DND-41 (cell line): Measurements from ENCODE around the gene CACNA2D3.

Source experiments
- ATAC-seq: fragments of 200-7000 bp; cut with Tn5 transposase; 3 replicates; pipeline ENCODE4 v1.9.1; 2021; ENCODE audit warnings: low read depth; ENCODE audit not compliant: insufficient read depth
- DNase-seq: peaks from one replicate; pipeline ENCODE4 v3.0.0-alpha.2; 2020
- H2AFZ ChIP-seq: 2 replicates; pipeline ENCODE4 v1.6.0; 2012; ENCODE audit warnings: low read depth, low read length
- H3K27ac ChIP-seq: 2 replicates; pipeline ENCODE4 v1.5.1; 2012; ENCODE audit warnings: low read length, inconsistent platforms
- H3K27me3 ChIP-seq: fragments of 200-600 bp; sonication (generic); 2 replicates; pipeline ENCODE4 v1.6.0; 2012; ENCODE audit warnings: low read length, mild to moderate bottlenecking, inconsistent platforms; ENCODE audit not compliant: insufficient read depth, poor library complexity
- H3K36me3 ChIP-seq: 2 replicates; pipeline ENCODE4 v1.5.1; 2012; ENCODE audit warnings: low read length, inconsistent platforms; ENCODE audit not compliant: insufficient read depth
- H3K4me1 ChIP-seq: 2 replicates; pipeline ENCODE4 v1.5.1; 2012; ENCODE audit warnings: mild to moderate bottlenecking, low read length; ENCODE audit not compliant: insufficient read depth
- H3K4me2 ChIP-seq: 2 replicates; pipeline ENCODE4 v1.6.0; 2012; ENCODE audit warnings: mild to moderate bottlenecking, moderate library complexity, low read length, inconsistent platforms; ENCODE audit not compliant: insufficient read depth
- H3K4me3 ChIP-seq, 2 experiments: fragments of 200-600 bp in 1 of 2; shearing (Covaris generic) in 1 of 2; 2 replicates each; pipeline ENCODE4 v1.5.1; 2012 to 2016; ENCODE audit warnings: inconsistent platforms in 2 of 2, low read length in 2 of 2, mild to moderate bottlenecking in 2 of 2, low read depth in 1 of 2, moderate library complexity in 1 of 2
- H3K79me2 ChIP-seq: 2 replicates; pipeline ENCODE4 v1.6.0; 2012; ENCODE audit warnings: low read length, inconsistent platforms; ENCODE audit not compliant: insufficient read depth
- H3K9ac ChIP-seq: 2 replicates; pipeline ENCODE4 v1.6.0; 2012; ENCODE audit warnings: low read depth, mild to moderate bottlenecking, inconsistent platforms, low read length, moderate library complexity
- H3K9me3 ChIP-seq: 2 replicates; pipeline ENCODE4 v1.5.1; 2012; ENCODE audit warnings: low read length, moderate library complexity, mild to moderate bottlenecking, inconsistent platforms; ENCODE audit not compliant: insufficient read depth, severe bottlenecking
- H4K20me1 ChIP-seq: 2 replicates; pipeline ENCODE4 v1.6.0; 2012; ENCODE audit warnings: low read length; ENCODE audit not compliant: insufficient read depth
- CTCF ChIP-seq: IDR thresholded peaks from 2 replicates; pipeline ENCODE4 v1.5.1; 2012; ENCODE audit warnings: borderline replicate concordance, low read length, moderate library complexity, mild to moderate bottlenecking; ENCODE audit not compliant: poor library complexity, severe bottlenecking; ENCODE audit errors: extremely low read depth
- EZH2 ChIP-seq: IDR thresholded peaks from 3 replicates; pipeline ENCODE4 v1.6.1; 2012; ENCODE audit warnings: borderline replicate concordance, low read depth, mild to moderate bottlenecking, moderate library complexity, low read length, inconsistent platforms; ENCODE audit not compliant: severe bottlenecking

The CACNA2D3 gene

GRCh38 chr3:54515441-54516213, 393.3 kb downstream of the CACNA2D3 start:
- ATAC-seq: no peak
- no peak overlapping the region for H2AFZ ChIP-seq
- H3K9ac ChIP-seq: no peak overlapping the region
- no peaks in the 10 kb centered on the region for H4K20me1 ChIP-seq
- DNase-seq: no peak
- H3K4me2 ChIP-seq: no peak overlapping the region
- H3K9me3 ChIP-seq: no peaks in the 10 kb centered on the region
- H3K27ac ChIP-seq: no peak overlapping the region
- TF ChIP-seq CTCF (no peak), EZH2 (no peak)
- H3K4me1 ChIP-seq: no peaks in the 10 kb centered on the region
- no peaks in the 10 kb centered on the region for H3K27me3 ChIP-seq
- H3K36me3 ChIP-seq: no peaks in the 10 kb centered on the region
- H3K4me3 ChIP-seq: no peak overlapping the region
- no peaks in the 10 kb centered on the region for H3K79me2 ChIP-seq

- H3K9ac ChIP-seq: no peak overlapping the region
- ATAC-seq (no peak), DNase-seq (no peak)
- no peaks in the 10 kb centered on the region for H3K36me3 ChIP-seq
- H3K79me2 ChIP-seq: no peaks in the 10 kb centered on the region
- H3K9me3 ChIP-seq: no peaks in the 10 kb centered on the region
- no peak overlapping the region for H3K4me2 ChIP-seq
- no peaks in the 10 kb centered on the region for H3K27me3 ChIP-seq
- TF ChIP-seq CTCF: no peak
- no peak for TF ChIP-seq EZH2
- H2AFZ ChIP-seq: no peak overlapping the region
- no peak overlapping the region for H3K27ac ChIP-seq
- no peak overlapping the region for H3K4me3 ChIP-seq
- H4K20me1 ChIP-seq: no peaks in the 10 kb centered on the region
- no peaks in the 10 kb centered on the region for H3K4me1 ChIP-seq
Measured at GRCh38 chr3:54517424-54517823, 395.1 kb downstream of the CACNA2D3 start.

- H3K4me1 ChIP-seq: no peaks in the 10 kb centered on the region
- H3K36me3 ChIP-seq: no peaks in the 10 kb centered on the region
- no peaks in the 10 kb centered on the region for H4K20me1 ChIP-seq
- H3K79me2 ChIP-seq: no peaks in the 10 kb centered on the region
- no peak overlapping the region for H2AFZ ChIP-seq
- no peak for TF ChIP-seq EZH2
- no peak for TF ChIP-seq CTCF
- H3K27me3 ChIP-seq: no peaks in the 10 kb centered on the region
- no peak overlapping the region for H3K4me2 ChIP-seq
- H3K9me3 ChIP-seq: no peaks in the 10 kb centered on the region
- DNase-seq (no peak), ATAC-seq (no peak)
- no peak overlapping the region for H3K4me3 ChIP-seq
- no peak overlapping the region for H3K27ac ChIP-seq
- H3K9ac ChIP-seq: no peak overlapping the region
Measured at GRCh38 chr3:54518011-54518675, 395.8 kb downstream of the CACNA2D3 start.
